Mucosa of gallbladder (tissue), 1 donor: Measurements from ENCODE around the gene AMBP. TPM values are rescaled to one million over a fixed set of nuclear protein-coding genes. Genes with fewer than 3 reads are reported as not detected.
A peak's percentile ranks its signal among the peaks of the same experiment; 100 is the strongest.
"Not testable (repeated sequence)": the region's sequence is repeated elsewhere in the genome, so short reads cannot be mapped to it uniquely, and the experiment has no call there.

Experiments
- DNase-seq: peaks from one replicate; pipeline ENCODE4 v3.0.0-alpha.2; 2020; ENCODE audit warnings: low spot score
- total RNA-seq: library from RNA; stranded (reverse); gene quantifications from one replicate; pipeline ENCODE4 v1.2.1, GENCODE V29; 2021
- donor health status: DM: no; HTN: no; CAD: no.

The AMBP gene
- total RNA-seq, 1 donor from 2014 or later, result 1,366 TPM

- DNase-seq, result no peak
Observed at GRCh38 chr9:114051281-114051680, 26.8 kb downstream of the AMBP start.

GRCh38 chr9:114050646-114051045, 27.5 kb downstream of the AMBP start:
- DNase-seq, result no peak

GRCh38 chr9:114050226-114050568, 27.9 kb downstream of the AMBP start:
- no peak for DNase-seq

DNA sequence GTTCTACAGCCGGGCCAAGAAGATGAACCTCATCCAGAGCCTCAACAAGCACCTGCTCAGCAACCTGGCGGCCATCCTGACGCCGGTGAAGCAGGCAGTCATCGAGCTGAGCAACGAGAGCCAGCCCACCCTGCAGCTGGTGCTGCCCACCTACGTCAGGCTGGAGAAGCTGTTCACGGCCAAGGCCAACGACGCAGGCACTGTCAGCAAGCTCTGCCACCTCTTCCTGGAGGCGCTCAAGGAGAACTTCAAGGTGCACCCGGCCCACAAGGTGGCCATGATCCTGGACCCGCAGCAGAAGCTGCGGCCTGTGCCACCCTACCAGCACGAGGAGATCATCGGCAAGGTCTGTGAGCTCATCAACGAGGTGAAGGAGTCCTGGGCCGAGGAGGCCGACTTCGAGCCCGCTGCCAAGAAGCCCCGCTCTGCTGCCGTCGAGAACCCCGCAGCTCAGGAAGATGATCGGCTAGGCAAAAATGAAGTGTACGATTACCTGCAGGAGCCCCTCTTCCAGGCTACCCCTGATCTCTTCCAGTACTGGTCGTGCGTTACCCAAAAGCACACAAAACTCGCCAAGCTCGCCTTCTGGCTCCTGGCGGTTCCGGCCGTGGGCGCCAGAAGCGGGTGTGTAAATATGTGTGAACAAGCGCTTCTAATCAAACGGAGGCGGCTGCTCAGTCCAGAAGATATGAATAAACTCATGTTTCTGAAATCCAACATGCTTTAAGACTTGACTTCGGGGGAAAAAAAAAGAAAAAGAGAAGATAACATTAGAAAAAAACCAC, 28.5 kb downstream of the AMBP start:
- no peak for DNase-seq

DNA sequence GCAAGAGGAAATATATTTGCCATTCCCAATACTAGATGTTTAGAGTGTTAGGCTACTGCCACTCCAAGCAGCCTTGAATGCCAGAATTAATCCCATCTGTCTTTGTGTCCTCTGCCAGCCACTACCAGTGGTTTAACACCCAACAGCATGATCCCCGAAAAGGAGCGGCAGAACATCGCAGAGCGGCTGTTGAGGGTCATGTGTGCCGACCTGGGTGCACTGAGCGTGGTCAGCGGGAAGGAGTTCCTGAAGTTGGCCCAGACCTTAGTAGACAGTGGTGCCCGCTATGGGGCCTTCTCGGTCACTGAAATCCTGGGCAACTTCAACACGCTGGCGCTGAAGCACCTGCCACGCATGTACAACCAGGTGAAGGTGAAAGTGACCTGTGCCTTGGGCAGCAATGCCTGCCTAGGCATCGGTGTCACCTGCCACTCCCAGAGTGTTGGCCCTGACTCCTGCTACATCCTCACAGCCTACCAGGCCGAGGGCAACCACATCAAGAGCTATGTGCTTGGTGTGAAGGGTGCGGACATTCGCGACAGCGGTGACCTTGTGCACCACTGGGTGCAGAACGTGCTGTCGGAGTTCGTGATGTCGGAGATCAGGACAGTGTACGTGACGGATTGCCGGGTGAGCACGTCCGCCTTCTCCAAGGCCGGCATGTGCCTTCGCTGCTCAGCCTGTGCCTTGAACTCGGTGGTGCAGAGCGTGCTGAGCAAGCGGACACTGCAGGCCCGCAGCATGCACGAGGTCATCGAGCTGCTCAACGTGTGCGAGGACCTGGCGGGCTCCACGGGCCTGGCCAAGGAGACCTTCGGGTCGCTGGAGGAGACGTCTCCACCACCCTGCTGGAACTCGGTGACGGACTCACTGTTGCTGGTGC, 29.3 kb downstream of the AMBP start:
- no peak for DNase-seq

DNA sequence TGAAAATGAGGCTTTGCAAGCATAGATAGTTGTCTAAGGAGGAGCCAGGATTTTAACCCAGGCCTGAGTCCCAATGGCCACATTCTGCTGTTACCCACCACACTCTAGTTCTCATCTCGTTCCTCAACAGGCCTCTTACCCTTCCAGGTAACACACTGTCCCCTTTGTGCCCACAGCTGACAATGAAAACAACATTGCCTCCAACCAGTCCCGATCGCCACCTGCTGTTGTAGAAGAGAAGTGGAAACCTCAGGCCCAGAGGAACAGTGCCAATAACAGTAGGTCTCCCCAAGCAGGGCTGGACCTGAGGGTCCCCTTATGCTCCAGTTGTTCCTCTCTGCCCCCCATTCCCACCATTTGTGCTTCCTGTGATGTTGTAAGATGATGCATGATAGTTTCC, 30.4 kb downstream of the AMBP start:
- DNase-seq, result peak; percentile 14

GRCh38 chr9:114046875-114047274, 31.2 kb downstream of the AMBP start:
- DNase-seq, result no peak

DNA sequence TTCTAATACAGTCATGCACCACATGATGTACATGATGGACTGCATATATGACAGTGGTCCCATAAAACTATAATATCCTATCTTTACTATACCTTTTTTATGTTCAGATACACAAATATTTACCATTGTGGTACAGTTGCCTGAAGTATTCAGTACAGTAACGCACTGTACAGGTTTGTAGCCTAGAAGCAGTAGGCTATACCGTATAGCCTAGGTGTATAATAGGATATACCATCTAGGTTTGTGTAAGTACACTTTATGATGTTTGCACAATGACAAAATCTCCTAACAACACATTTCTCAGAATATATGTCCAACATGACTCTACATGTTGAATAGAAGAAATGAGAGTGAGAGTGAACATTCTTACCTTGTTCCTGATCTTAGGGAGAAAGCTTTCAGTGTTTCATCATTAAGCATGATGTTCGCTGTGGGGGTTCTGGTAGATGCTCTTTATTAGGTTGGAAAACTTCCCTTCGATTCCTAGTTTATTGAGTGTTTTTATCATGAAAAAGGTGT, 31.8 kb downstream of the AMBP start:
- DNase-seq, result no peak

GRCh38 chr9:114043660-114044059, 34.4 kb downstream of the AMBP start:
- DNase-seq, result not testable (repeated sequence)

- peak; percentile 7 for DNase-seq
Observed at GRCh38 chr9:114039484-114039883, 38.6 kb downstream of the AMBP start.

- no peak for DNase-seq
Observed at GRCh38 chr9:114038724-114039313, 39.3 kb downstream of the AMBP start.

DNA sequence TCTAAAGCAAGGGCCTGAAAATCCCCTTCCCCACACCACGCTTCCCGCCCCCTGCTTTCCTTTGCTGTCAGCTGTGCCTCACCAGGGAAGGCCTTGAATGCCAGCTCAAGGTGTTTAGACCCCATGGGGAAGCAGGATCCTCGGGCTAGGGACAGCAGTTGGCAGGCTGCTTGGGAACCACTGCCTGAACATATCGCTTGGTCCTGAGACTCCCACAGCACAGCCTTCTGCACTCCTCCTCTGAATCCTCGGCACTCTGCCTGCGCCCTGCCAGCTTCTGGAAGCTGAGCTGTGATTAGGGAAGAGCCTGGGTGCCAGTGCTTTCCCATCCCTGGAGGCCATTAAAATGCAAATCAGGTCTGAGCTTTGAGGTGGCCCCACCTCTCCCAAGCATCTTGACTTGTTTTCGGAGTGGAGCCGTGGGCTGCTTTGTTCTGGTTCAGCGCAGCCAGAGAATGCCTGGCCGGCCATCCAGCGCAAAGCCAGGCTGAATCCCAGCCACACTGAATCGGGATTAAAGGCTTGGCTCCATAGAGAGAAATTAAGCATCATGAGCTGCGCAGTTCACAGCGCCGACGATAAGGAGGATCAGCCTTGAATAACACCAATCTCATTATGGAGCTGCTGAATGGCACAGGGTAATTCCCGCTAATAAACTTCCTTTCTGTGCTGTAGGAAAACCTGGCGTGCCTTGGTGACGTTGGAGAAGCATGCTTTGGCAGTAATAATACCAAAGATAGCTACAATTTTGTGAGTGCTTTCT, 40.0 kb downstream of the AMBP start:
- peak; percentile 8 for DNase-seq

DNA sequence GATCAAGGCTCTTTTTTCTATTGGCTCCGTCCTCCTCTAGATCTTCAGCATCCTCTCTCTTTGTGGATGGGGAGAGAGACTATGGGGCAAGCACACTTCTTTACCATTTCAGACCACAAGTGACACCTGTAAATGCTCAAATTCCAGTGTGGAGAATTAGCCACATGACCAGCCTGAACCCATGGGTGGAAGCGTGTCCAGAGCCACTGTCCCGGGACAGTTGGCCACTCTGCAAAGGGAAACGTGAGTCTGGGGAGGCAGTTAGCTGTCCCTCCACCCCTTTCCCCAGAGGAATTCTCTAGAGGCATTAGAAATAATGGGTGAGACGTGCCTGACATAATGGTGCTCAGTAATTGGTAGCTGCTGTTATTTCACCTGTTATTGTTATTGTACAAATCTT, 40.9 kb downstream of the AMBP start:
- DNase-seq, result no peak

GRCh38 chr9:114035845-114036801, 42.0 kb downstream of the AMBP start:
- DNase-seq, result peak; percentile 6

GRCh38 chr9:114035221-114035844, 42.8 kb downstream of the AMBP start:
- DNase-seq, result peak; percentile 8

GRCh38 chr9:114034661-114035062, 43.4 kb downstream of the AMBP start:
- DNase-seq, result peak; percentile 6

- DNase-seq, result peak; percentile 5
Observed at GRCh38 chr9:114034196-114034595, 43.9 kb downstream of the AMBP start.

- peak; percentile 32 for DNase-seq
Observed at GRCh38 chr9:114033397-114034103, 44.5 kb downstream of the AMBP start.
